SW480 (cell line): ENCODE measurements around the gene TSGA10IP.
"Not testable (repeated sequence)": the region's sequence is repeated elsewhere in the genome, so short reads cannot be mapped to it uniquely, and the experiment has no call there.

Source experiments
- DNase-seq: peaks from one replicate; pipeline ENCODE4 v3.0.0-alpha.2; 2016; ENCODE audit warnings: low spot score

The TSGA10IP gene

DNA sequence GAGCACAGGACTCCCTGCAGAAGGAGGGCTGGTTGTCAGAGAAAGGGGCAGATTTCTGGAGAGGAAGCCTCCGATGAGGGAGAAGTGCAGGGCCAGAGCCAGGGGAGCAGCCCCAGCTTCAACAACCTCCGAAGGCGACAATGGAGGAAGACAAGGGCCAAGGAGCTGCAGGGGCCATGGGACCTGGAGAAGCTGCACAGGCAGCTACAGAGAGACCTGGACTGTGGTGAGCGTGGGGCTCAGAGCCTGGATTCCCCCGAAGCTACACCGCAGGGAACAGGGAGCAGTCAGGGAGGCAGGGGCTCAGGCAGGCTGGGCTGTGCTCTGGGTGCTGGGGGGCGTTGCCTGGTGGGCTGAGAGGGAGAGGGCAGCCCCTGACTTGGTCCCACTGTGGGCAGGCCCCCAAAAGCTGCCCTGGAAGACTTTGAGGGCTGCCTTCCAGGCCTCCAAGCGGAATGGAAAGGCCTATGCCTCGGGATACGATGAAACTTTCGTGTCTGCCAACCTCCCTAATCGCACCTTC lies 2.4 kb downstream of the TSGA10IP start:
- DNase-seq = no peak

- not testable (repeated sequence) for DNase-seq
Measured at GRCh38 chr11:65950711-65951110, 5.4 kb downstream of the TSGA10IP start.

- not testable (repeated sequence) for DNase-seq
Measured at GRCh38 chr11:65951641-65952040, 6.4 kb downstream of the TSGA10IP start.

DNA sequence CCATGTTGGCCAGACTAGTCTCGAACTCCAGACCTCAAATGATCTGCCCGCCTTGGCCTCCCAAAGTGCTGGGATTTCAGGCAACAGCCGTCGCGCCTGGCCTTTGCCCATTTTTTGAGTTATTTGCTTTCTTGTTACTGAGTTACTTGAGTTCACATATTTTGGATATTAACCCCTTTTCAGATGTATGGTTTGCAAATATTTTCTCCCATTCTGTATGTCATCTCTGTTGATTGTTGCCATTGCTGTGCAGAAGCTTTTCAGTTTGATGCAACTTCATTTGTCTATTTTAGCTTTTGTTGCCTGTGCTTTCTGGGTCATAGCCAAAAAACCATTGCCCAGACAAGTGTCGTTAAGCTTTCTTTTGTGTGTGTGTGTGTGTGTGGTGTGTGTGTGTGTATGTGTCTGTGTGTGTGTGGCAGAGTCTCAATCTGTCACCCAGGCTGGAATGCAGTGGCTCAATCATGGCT lies 6.8 kb downstream of the TSGA10IP start:
- DNase-seq = no peak

GRCh38 chr11:65953471-65953870 lies 8.2 kb downstream of the TSGA10IP start:
- no peak for DNase-seq

- DNase-seq = no peak
Measured at GRCh38 chr11:65954771-65955170, 9.5 kb downstream of the TSGA10IP start.

GRCh38 chr11:65958291-65958690 lies 13.0 kb downstream of the TSGA10IP start:
- DNase-seq = no peak

DNA sequence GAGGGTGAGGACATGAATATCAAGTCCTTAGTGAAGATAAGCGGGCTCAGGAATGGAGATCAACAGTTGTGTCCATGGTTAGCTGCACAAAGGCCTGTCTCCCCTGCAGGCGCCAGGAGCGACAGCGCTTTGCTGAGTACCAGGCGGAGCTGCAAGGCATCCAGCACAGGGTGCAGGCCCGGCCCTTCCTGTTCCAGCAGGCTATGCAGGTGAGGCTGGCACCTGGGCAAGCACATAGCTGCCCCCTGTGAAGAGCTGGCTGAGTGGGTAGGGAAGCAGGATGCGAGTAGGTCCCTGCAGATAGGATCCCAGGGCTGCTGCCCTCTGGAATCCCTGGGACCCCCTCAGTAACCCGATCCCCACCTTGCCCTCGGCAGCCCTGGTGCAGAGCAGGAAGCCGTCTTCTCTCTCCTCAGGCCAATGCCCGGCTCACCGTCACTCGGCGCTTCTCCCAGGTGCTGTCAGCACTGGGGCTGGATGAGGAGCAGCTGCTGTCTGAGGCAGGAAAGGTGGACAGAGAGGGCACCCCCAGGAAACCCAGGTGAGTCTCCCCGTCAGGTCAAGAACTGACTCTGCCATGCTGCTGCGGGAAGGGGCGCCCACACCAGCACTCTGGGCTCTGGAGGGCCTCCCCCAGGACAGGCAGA lies 13.6 kb downstream of the TSGA10IP start:
- no peak for DNase-seq

DNA sequence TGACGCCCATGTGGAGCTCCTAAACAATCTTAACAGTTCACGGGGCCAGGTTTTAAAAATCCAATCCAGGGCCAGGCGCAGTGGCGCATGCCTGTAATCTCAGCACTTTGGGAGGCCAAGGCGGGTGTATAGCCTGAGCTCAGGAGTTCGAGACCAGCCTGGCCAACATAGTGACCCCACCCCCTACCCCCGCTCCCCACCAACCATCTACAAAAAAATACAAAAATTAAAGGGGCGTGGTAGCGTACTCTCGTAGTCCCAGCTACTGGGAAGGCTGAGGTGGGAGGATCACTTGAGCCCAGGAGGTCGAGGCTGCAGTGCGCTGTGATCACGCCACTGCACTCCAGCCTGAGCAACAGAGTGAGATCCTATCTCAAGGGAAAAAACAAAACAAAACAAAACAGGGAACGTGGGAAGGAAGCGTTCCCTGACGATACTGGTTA lies 15.6 kb downstream of the TSGA10IP start:
- no peak for DNase-seq

GRCh38 chr11:65961267-65962140 lies 16.2 kb downstream of the TSGA10IP start, which contains the start of gene SART1:
Gene SART1 (plus strand): TSS chr11:65961734. CDS start chr11:65961781, 47 bp downstream.
- peak; percentile 97 for DNase-seq

DNA sequence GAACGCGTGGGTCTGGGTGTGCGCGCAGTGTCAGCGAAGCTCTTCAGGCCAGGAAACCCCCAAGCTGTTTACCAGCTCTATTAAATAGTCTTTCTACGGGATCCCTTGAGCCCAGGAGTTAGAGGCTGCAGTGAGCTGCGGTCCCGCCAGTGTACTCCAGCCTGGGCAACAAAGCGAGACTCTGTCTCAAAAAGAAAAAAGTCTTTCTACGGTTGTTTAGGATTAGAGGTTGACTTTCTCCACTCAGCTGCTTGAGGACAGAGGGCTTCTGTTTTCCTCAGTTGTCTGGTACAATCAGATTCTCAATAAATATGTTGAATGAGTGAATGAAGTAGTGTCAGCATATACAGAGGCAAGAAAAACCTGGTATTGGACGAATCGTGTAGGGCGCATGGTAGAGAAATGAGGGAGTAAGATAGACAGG lies 16.9 kb downstream of the TSGA10IP start:
- no peak for DNase-seq

DNA sequence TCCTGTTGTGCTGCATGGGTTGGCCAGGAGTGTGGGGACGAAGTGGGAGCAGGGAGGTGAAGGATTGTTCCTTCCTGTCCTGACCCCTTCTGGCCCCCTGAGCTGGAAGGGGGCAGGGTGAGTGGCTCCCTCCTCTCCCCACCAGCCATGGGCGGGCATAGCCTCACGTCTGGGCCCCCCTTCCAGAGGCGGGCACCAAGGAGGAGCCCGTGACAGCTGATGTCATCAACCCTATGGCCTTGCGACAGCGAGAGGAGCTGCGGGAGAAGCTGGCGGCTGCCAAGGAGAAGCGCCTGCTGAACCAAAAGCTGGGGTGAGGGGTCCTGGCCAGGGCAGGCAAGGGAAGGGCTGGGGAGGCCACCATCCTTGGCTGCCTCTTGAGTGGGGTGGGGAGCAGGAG lies 19.6 kb downstream of the TSGA10IP start:
- DNase-seq = no peak

GRCh38 chr11:65965986-65966762 lies 20.9 kb downstream of the TSGA10IP start:
- no peak for DNase-seq

GRCh38 chr11:65967329-65967934 lies 22.2 kb downstream of the TSGA10IP start:
- no peak for DNase-seq

GRCh38 chr11:65968600-65969482 lies 23.6 kb downstream of the TSGA10IP start:
- no peak for DNase-seq

GRCh38 chr11:65972116-65972515 lies 26.8 kb downstream of the TSGA10IP start:
- DNase-seq = no peak

DNA sequence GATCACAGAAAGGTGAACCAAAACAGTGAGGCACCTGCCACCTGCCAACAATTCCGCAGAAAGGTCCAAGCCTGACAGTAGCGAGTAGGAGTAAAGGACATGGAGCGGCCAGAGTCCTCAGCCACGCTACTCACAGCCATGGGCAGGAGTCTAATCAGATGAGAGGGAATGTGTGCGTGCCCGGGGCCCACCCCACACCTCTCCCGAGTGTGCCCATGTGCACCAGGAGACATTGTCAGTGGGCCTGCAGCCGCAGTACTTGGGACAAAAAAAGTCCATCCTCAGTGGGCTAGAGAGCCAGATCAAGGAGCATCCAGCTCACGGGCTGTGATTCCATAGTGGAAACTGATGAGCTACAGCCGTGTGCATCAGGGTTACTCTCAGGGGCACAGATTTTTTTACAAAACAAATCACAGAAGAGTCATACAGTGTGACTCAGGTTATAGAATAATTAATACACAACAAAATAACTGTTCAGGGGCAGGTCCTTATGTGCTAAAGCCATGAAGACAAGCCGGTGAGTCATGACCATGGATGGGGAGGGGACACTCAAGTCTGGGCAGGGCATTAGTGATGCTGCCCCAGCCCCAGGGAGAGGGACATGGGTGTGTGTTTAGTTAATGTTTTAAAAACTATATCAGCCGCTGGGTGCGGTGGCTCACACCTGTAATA lies 28.3 kb downstream of the TSGA10IP start:
- DNase-seq = no peak

DNA sequence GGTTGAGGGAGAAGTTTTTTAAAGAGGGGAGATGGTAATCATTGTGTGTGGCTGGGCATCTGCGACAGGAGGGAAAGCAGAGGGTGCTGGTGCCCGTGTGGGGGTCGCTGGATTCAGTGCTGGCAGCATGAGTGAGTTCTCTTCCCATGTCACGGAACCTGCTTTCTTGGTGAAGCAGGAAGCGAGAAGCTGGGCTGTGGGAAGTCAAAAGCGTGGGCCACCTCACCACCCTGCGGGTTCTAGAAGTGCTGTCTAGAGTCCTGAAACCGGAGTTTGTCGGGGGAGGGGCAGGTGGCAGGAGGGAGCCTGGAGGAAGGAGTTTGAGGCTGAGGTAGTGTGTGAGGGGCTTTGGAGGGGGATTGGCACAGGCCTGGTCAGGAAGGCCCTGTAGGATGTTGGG lies 30.5 kb downstream of the TSGA10IP start:
- no peak for DNase-seq

DNA sequence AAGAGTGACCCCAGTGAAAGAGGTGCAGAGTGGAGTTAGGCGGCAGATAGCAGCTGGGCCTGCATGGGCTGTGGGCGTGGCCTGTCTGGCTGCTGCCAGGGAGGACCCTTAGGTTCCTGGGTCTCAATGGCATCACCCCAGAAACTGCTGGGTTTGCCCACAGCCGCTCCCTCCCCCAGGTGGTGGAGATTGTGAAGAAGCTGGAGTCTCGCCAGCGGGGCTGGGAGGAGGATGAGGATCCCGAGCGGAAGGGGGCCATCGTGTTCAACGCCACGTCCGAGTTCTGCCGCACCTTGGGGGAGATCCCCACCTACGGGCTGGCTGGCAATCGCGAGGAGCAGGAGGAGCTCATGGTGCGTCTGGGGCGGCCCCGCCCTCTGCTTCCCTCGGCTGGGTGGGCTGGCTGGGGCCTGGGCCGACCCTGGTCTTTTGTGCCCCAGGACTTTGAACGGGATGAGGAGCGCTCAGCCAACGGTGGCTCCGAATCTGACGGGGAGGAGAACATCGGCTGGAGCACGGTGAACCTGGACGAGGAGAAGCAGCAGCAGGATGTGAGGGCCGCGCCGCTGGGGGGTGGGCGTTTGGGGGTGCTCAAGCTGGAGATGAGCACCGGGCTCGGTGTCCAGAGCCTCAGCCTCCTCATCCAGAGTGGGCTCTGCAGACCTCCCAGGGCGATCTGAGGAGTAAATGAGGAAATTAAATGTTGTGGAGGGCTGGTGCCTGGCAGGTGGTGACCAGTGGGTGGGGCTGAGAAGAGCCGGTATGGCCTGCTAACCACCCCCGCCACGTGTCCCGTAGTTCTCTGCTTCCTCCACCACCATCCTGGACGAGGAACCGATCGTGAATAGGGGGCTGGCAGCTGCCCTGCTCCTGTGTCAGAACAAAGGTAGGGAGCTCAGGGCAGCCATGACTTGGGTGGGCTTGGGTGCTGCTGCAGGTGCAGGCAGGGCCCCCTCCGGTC lies 31.2 kb downstream of the TSGA10IP start:
- DNase-seq = no peak
